HCT116 (cell line): ENCODE results near the gene BNIP5. TPM values are rescaled to one million over a fixed set of nuclear protein-coding genes. Genes with fewer than 3 reads are reported as not detected.

Source experiments
- ATAC-seq: fragments of 200-7000 bp; cut with Tn5 transposase; 2 replicates; pipeline ENCODE4 v1.9.1; 2020; ENCODE audit warnings: mild to moderate bottlenecking, moderate library complexity
- BruUV-seq: library from RNA; stranded (reverse); fragments of 400-500 nt; replicated peaks from 2 replicates; lab custom pipeline; 2021; lab: Mats Ljungman, UMichigan
- CTCF ChIA-PET: fragments of 300-600 bp; sonication (Branson Sonifier 250); formaldehyde crosslinking; loops from one replicate; lab custom pipeline; 2021; ENCODE audit warnings: antibody characterized with exemption; lab: Charles Lee
- POLR2A ChIA-PET: fragments of 300-600, 350-600 bp; sonication (Branson Sonifier 250); formaldehyde crosslinking; loops from one replicate; lab custom pipeline; 2021; ENCODE audit warnings: antibody characterized with exemption; lab: Charles Lee
- RAD21 ChIA-PET, 2 experiments: fragments of 300-600 bp; sonication (Branson Sonifier 250); formaldehyde crosslinking; loops; one replicate each; lab custom pipeline; 2023; ENCODE audit warnings: low total read pairs in 2 of 2; ENCODE audit not compliant: uncharacterized antibody in 2 of 2, unreplicated experiment in 2 of 2, low non-redundant PET in 1 of 2; lab: Charles Lee
- DNase-seq: peaks from one replicate; pipeline ENCODE4 v3.0.0-alpha.2; 2010; ENCODE audit warnings: low read depth, low spot score
- H2AFZ ChIP-seq: fragments of 200-600 bp; shearing (Covaris generic), sonication (generic); 2 replicates; pipeline ENCODE4 v1.6.1; 2017; ENCODE audit warnings: low read depth, mixed run types, mixed read lengths, antibody characterized with exemption, low read length; ENCODE audit not compliant: poor library complexity, severe bottlenecking
- H3K27ac ChIP-seq: 2 replicates; pipeline ENCODE4 v1.5.1; 2012; ENCODE audit warnings: low read depth, low read length
- H3K27me3 ChIP-seq: fragments of 200-600 bp; sonication (generic); 2 replicates; pipeline ENCODE4 v1.6.1; 2016; ENCODE audit warnings: mixed run types, low read length, mixed read lengths; ENCODE audit not compliant: insufficient read depth
- H3K36me3 ChIP-seq, 2 experiments: fragments of 200-500 bp in 1 of 2; fragments of 200-600 bp in 1 of 2; sonication (Bioruptor generic) in 1 of 2; sonication (generic) in 1 of 2; 2 replicates each; pipeline versions ENCODE4 v1.5.1 to v1.6.1; 2014 to 2016; ENCODE audit warnings: low read length in 2 of 2, inconsistent platforms in 1 of 2, mixed read lengths in 1 of 2, mixed run types in 1 of 2; ENCODE audit not compliant: insufficient read depth in 2 of 2, control insufficient read depth in 1 of 2
- H3K4me1 ChIP-seq, 2 experiments: fragments of 200-600 bp in 1 of 2; sonication (generic) in 1 of 2; 2 replicates each; pipeline versions ENCODE4 v1.5.1 to v1.6.1; 2012 to 2017; ENCODE audit warnings: low read length in 2 of 2, inconsistent platforms in 1 of 2, mild to moderate bottlenecking in 1 of 2, mixed read lengths in 1 of 2, mixed run types in 1 of 2, moderate library complexity in 1 of 2; ENCODE audit not compliant: insufficient read depth in 2 of 2, control insufficient read depth in 1 of 2
- H3K4me2 ChIP-seq: fragments of 200-600 bp; sonication (generic); 2 replicates; pipeline ENCODE4 v1.6.1; 2017; ENCODE audit warnings: mixed run types, low read length, mixed read lengths
- H3K4me3 ChIP-seq, 2 experiments: fragments of 200-600 bp in 1 of 2; sonication (generic) in 1 of 2; replicated peaks in 1 of 2; 2 replicates each; pipeline ENCODE4 v1.5.1; 2011 to 2016; ENCODE audit warnings: low read length in 2 of 2, control low read depth in 1 of 2, low read depth in 1 of 2, mild to moderate bottlenecking in 1 of 2, mixed read lengths in 1 of 2, mixed run types in 1 of 2
- H3K79me2 ChIP-seq: fragments of 200-600 bp; sonication (generic); 2 replicates; pipeline ENCODE4 v1.6.1; 2017; ENCODE audit warnings: mild to moderate bottlenecking, mixed run types, low read length, moderate library complexity, mixed read lengths; ENCODE audit not compliant: insufficient read depth
- H3K9ac ChIP-seq: fragments of 200-600 bp; sonication (generic); 2 replicates; pipeline ENCODE4 v1.6.1; 2016; ENCODE audit warnings: low read length, mixed read lengths
- H3K9me2 ChIP-seq: fragments of 200-600 bp; sonication (generic), shearing (Covaris generic); 2 replicates; pipeline ENCODE4 v1.6.1; 2017; ENCODE audit warnings: mixed run types, mild to moderate bottlenecking, moderate library complexity; ENCODE audit not compliant: insufficient read depth
- H3K9me3 ChIP-seq, 2 experiments: fragments of 200-500 bp in 1 of 2; fragments of 200-600 bp in 1 of 2; sonication (Bioruptor generic) in 1 of 2; sonication (generic) in 1 of 2; 2 replicates each; pipeline ENCODE4 v1.6.1; 2014 to 2017; ENCODE audit warnings: low read length in 2 of 2, mixed read lengths in 2 of 2, inconsistent platforms in 1 of 2, low read depth in 1 of 2, mild to moderate bottlenecking in 1 of 2, mixed run types in 1 of 2, moderate library complexity in 1 of 2; ENCODE audit not compliant: control insufficient read depth in 1 of 2, insufficient read depth in 1 of 2
- H4K20me1 ChIP-seq: fragments of 200-600 bp; sonication (generic), shearing (Covaris generic); 2 replicates; pipeline ENCODE4 v1.6.1; 2017; ENCODE audit warnings: mixed run types, mild to moderate bottlenecking, moderate library complexity; ENCODE audit not compliant: insufficient read depth
- CBX3 ChIP-seq: IDR thresholded peaks from 2 replicates; pipeline ENCODE4 v1.6.1; 2012; ENCODE audit warnings: low read depth
- CEBPB ChIP-seq: IDR thresholded peaks from 2 replicates; pipeline ENCODE4 v1.6.1; 2012; ENCODE audit warnings: low read depth
- EGR1 ChIP-seq: IDR thresholded peaks from 2 replicates; pipeline ENCODE4 v1.6.1; 2012; ENCODE audit warnings: low read depth
- ELF1 ChIP-seq: IDR thresholded peaks from 2 replicates; pipeline ENCODE4 v1.6.1; 2012; ENCODE audit warnings: low read depth, borderline replicate concordance
- EZH2phosphoT487 ChIP-seq: fragments of 200-600 bp; IDR thresholded peaks from 2 replicates; pipeline ENCODE4 v1.6.1; 2018; ENCODE audit warnings: antibody characterized with exemption, borderline replicate concordance
- FOSL1 ChIP-seq: IDR thresholded peaks from 2 replicates; pipeline ENCODE4 v1.6.1; 2012; ENCODE audit warnings: low read depth
- JUND ChIP-seq: IDR thresholded peaks from 2 replicates; pipeline ENCODE4 v1.6.1; 2012
- POLR2A ChIP-seq: IDR thresholded peaks from 2 replicates; pipeline ENCODE4 v1.7.0; 2011; ENCODE audit warnings: borderline replicate concordance; ENCODE audit not compliant: insufficient read depth, insufficient read length; ENCODE audit errors: extremely low read depth
- POLR2AphosphoS5 ChIP-seq: IDR thresholded peaks from 2 replicates; pipeline ENCODE4 v1.6.1; 2011; ENCODE audit warnings: mild to moderate bottlenecking, low read depth, low read length, moderate library complexity
- RAD21 ChIP-seq: IDR thresholded peaks from 2 replicates; pipeline ENCODE4 v1.6.1; 2012; ENCODE audit warnings: low read depth, mild to moderate bottlenecking
- SIN3A ChIP-seq: IDR thresholded peaks from 2 replicates; pipeline ENCODE4 v1.6.1; 2012; ENCODE audit warnings: low read depth
- SP1 ChIP-seq: IDR thresholded peaks from 2 replicates; pipeline ENCODE4 v1.6.1; 2012; ENCODE audit warnings: low read depth
- SRF ChIP-seq: IDR thresholded peaks from 2 replicates; pipeline ENCODE4 v1.6.1; 2012; ENCODE audit warnings: low read depth
- TCF7L2 ChIP-seq: IDR thresholded peaks from 2 replicates; pipeline ENCODE4 v1.7.0; 2011; ENCODE audit warnings: borderline replicate concordance, inconsistent platforms; ENCODE audit not compliant: insufficient read depth, insufficient read length; ENCODE audit errors: extremely low read depth
- YY1 ChIP-seq: IDR thresholded peaks from 2 replicates; pipeline ENCODE4 v1.6.1; 2011; ENCODE audit warnings: low read length, low read depth, moderate library complexity, mild to moderate bottlenecking; ENCODE audit not compliant: insufficient replicate concordance; ENCODE audit errors: extremely low read depth
- ZNF274 ChIP-seq: fragments of 200-500 bp; sonication (Bioruptor generic); IDR thresholded peaks from 2 replicates; pipeline ENCODE4 v1.6.1; 2014; ENCODE audit warnings: mild to moderate bottlenecking, low read depth, low read length, inconsistent platforms
- intact Hi-C: fragments of 100-400 bp; cut with micrococcal nuclease; formaldehyde crosslinking; loops from 2 replicates; pipeline ENCODE4 v1.10.0; 2022
- total RNA-seq: library from RNA; stranded (reverse); gene quantifications from one replicate; pipeline ENCODE4 v1.2.1, GENCODE V29; 2021; ENCODE audit not compliant: unreplicated experiment
- TF ChIP-seq, protein P1 (sequence below): IDR thresholded peaks from 2 replicates; pipeline ENCODE4 v1.6.1; 2012
- TF ChIP-seq, protein P2 (sequence below): IDR thresholded peaks from 2 replicates; pipeline ENCODE4 v1.6.1; 2012

The BNIP5 gene
- total RNA-seq, 1 experiment from 2014 or later, result not detected

DNA sequence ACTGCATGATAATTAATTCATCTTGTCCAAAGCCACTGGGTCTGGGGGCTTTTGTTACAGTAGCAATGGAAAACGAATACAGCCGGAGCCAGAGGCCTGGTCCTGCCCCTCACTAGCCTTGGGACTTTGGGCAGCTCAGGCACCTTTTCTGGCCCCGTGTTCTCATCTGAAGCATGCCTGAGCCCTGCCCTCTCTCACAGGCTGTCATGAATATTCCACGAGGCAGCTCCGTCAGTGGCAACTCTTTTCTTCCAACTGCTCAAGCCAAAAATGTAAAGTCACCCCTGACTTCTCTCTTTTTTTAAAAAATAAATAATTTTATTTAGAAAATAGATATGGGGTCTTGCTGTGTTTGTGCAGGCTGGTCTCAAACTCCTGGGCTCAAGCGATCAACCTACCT lies 5.3 kb downstream of the BNIP5 start:
- 0 out of 2 replicates have a peak, but pooled peaks cover 6% of the 10 kb centered on the region for H3K27me3 ChIP-seq
- no peaks in the 10 kb centered on the region for H3K9me3 ChIP-seq
- H3K9ac ChIP-seq, result no peak overlapping the region
- no peak overlapping the region for H2AFZ ChIP-seq
- H3K4me1 ChIP-seq, result no peaks in the 10 kb centered on the region
- ATAC-seq (no peak), DNase-seq (no peak)
- H3K4me3 ChIP-seq, result no peak overlapping the region
- H3K27ac ChIP-seq, result no peak overlapping the region
- ChIA-PET POLR2A (no interaction called here), CTCF (interaction anchor here (4.3 kb wide), 1 partner anchor 10 kb away, joined by 20 read pairs; no protein-coding TSS in a partner anchor), RAD21 (no interaction called here)
- H3K79me2 ChIP-seq, result no peaks in the 10 kb centered on the region
- H3K9me2 ChIP-seq, result no peaks in the 10 kb centered on the region
- no TSS peak for BruUV-seq
- no peaks in the 10 kb centered on the region for H4K20me1 ChIP-seq
- intact Hi-C loops, result no loop called here
- H3K4me2 ChIP-seq, result no peak overlapping the region
- TF ChIP-seq ELF1 (no peak), POLR2A (no peak), CEBPB (no peak), SRF (no peak), TCF7L2 (no peak), EZH2phosphoT487 (no peak), SIN3A (no peak)
- TF ChIP-seq, protein P1, sequence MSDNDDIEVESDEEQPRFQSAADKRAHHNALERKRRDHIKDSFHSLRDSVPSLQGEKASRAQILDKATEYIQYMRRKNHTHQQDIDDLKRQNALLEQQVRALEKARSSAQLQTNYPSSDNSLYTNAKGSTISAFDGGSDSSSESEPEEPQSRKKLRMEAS, result no peak
- TF ChIP-seq, protein P2, sequence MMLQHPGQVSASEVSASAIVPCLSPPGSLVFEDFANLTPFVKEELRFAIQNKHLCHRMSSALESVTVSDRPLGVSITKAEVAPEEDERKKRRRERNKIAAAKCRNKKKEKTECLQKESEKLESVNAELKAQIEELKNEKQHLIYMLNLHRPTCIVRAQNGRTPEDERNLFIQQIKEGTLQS, result no peak
- TF ChIP-seq, all 23 proteins: peak for 0
- H3K36me3 ChIP-seq, result no peaks in the 10 kb centered on the region

DNA sequence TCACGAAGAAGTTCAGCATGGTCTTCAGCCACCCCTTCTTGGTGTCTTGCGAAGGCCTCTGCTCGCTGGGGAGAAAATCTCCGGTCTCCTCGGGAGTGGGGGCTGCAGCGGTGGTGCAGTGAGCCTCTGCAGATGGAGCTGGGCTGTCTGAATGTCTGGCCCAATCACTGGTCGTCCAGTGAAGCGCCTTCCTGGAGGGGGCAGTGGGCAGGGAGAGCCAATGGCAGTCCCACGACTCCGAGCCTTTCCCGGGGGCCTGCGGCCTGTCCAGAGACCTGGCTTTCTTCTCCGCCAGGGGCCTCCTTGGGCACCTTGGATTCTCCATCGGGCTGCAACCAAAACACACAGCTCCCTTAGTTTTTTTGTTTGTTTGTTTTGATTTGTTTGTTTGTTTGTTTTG lies 6.3 kb downstream of the BNIP5 start:
- Histone ChIP-seq H3K27me3 (0 out of 2 replicates have a peak, but pooled peaks cover 6% of the 10 kb centered on the region), H3K9ac (no peak overlapping the region), H2AFZ (no peak overlapping the region), H3K4me1 (no peaks in the 10 kb centered on the region), H4K20me1 (no peaks in the 10 kb centered on the region), H3K9me2 (no peaks in the 10 kb centered on the region), H3K36me3 (no peaks in the 10 kb centered on the region), H3K79me2 (no peaks in the 10 kb centered on the region), H3K9me3 (no peaks in the 10 kb centered on the region), H3K4me2 (no peak overlapping the region), H3K27ac (no peak overlapping the region), H3K4me3 (no peak overlapping the region)
- ChIA-PET CTCF (interaction anchor here (4.3 kb wide), 1 partner anchor 11 kb away, joined by 20 read pairs; no protein-coding TSS in a partner anchor), POLR2A (no interaction called here), RAD21 (no interaction called here)
- DNase-seq (no peak), ATAC-seq (no peak)
- BruUV-seq, result no TSS peak
- no peak for TF ChIP-seq JUND
- no peak for TF ChIP-seq SRF
- no peak for TF ChIP-seq ZNF274
- no peak for TF ChIP-seq FOSL1
- TF ChIP-seq POLR2A, result no peak
- TF ChIP-seq SP1, result no peak
- no peak for TF ChIP-seq ELF1
- TF ChIP-seq, protein P2, result no peak
- TF ChIP-seq, protein P1, result no peak
- TF ChIP-seq POLR2AphosphoS5, result no peak
- no peak for TF ChIP-seq SIN3A
- no peak for TF ChIP-seq EGR1
- no peak for TF ChIP-seq YY1
- TF ChIP-seq CBX3, result no peak
- TF ChIP-seq RAD21, result no peak
- intact Hi-C loops, result no loop called here
